ENCODE data around the gene SLC6A20. TPM values are rescaled to one million over a fixed set of nuclear protein-coding genes. Genes with fewer than 3 reads are reported as not detected.

Gene SLC6A20
- 0.42 TPM for total RNA-seq
- 2.4 TPM for polyA plus RNA-seq
- long read RNA-seq, donor 1: 0 reads
- long read RNA-seq, donor 2: 0 reads
- long read RNA-seq, donor 3: 0 reads
- long read RNA-seq, donor 4: 0 reads
- long read RNA-seq, donor 5: 0 reads
- long read RNA-seq, donor 6: 0 reads
- long read RNA-seq, donor 7: 0 reads
- long read RNA-seq, donor 8: 0 reads
- long read RNA-seq, donor 9: 0 reads
- long read RNA-seq, donor 10: 0 reads

GRCh38 chr3:45795882-45796765 lies at the start of gene SLC6A20:
Gene SLC6A20 (minus strand): TSS chr3:45796536. CDS start chr3:45796419, 117 bp downstream.
- H3K4me1 ChIP-seq (ENCODE audit: control insufficient read depth in 2 of 2, insufficient read depth in 2 of 2, low read length in 2 of 2): peaks cover 7 to 26% of the 10 kb centered on the region in 2 donors
- H3K4me3 ChIP-seq (ENCODE audit: low read length in 2 of 2): peak within 1 kb of the TSS; percentile 38 to 53
- no peaks in the 10 kb centered on the region for H3K36me3 ChIP-seq (ENCODE audit: control insufficient read depth in 2 of 2, insufficient read depth in 2 of 2, low read length in 1 of 2)
- no peak within 1 kb of the TSS for H3K27ac ChIP-seq (ENCODE audit: low read depth in 1 of 2, low read length in 1 of 2)
- WGBS: 5% methylated on average over 91 of the region's 91 CpGs
- H3K27me3 ChIP-seq (ENCODE audit: control insufficient read depth in 2 of 2, insufficient read depth in 1 of 2, low read length in 1 of 2): peaks cover 18 to 50% of the 10 kb centered on the region in 2 donors
- DNase-seq (ENCODE audit: low read depth in 6 of 9, low spot score in 9 of 9): peak in 1 of 9 donors; percentile 31
- H3K9me3 ChIP-seq (ENCODE audit: control insufficient read depth in 2 of 2, insufficient read depth in 1 of 2, low read length in 1 of 2): peaks cover 0 to 3% of the 10 kb centered on the region in 2 donors

GRCh38 chr3:45844616-45845015 lies 48.3 kb upstream of the SLC6A20 start:
- Histone ChIP-seq H3K9me3 (ENCODE audit: control insufficient read depth in 2 of 2, insufficient read depth in 1 of 2, low read length in 1 of 2) (no peaks in the 10 kb centered on the region), H3K27me3 (ENCODE audit: control insufficient read depth in 2 of 2, insufficient read depth in 1 of 2, low read length in 1 of 2) (no peaks in the 10 kb centered on the region), H3K27ac (ENCODE audit: low read depth in 1 of 2, low read length in 1 of 2) (no peak overlapping the region), H3K4me1 (ENCODE audit: control insufficient read depth in 2 of 2, insufficient read depth in 2 of 2, low read length in 2 of 2) (peaks cover 23 to 38% of the 10 kb centered on the region in 2 donors), H3K4me3 (ENCODE audit: low read length in 2 of 2) (no peak overlapping the region), H3K36me3 (ENCODE audit: control insufficient read depth in 2 of 2, insufficient read depth in 2 of 2, low read length in 1 of 2) (peaks cover 3 to 23% of the 10 kb centered on the region in 2 donors)
- DNase-seq (ENCODE audit: low read depth in 6 of 9, low spot score in 9 of 9): no peak
- WGBS: 98% methylated on average over 1 of the region's 1 CpG

- Histone ChIP-seq H3K36me3 (ENCODE audit: control insufficient read depth in 2 of 2, insufficient read depth in 2 of 2, low read length in 1 of 2) (peaks cover 3 to 18% of the 10 kb centered on the region in 2 donors), H3K9me3 (ENCODE audit: control insufficient read depth in 2 of 2, insufficient read depth in 1 of 2, low read length in 1 of 2) (no peaks in the 10 kb centered on the region), H3K27me3 (ENCODE audit: control insufficient read depth in 2 of 2, insufficient read depth in 1 of 2, low read length in 1 of 2) (no peaks in the 10 kb centered on the region), H3K27ac (ENCODE audit: low read depth in 1 of 2, low read length in 1 of 2) (no peak overlapping the region), H3K4me1 (ENCODE audit: control insufficient read depth in 2 of 2, insufficient read depth in 2 of 2, low read length in 2 of 2) (peaks cover 23 to 39% of the 10 kb centered on the region in 2 donors), H3K4me3 (ENCODE audit: low read length in 2 of 2) (no peak overlapping the region)
- 97% methylated on average over 9 of the region's 9 CpGs for WGBS
- DNase-seq (ENCODE audit: low read depth in 6 of 9, low spot score in 9 of 9): no peak
Measured at GRCh38 chr3:45842851-45843625, 46.7 kb upstream of the SLC6A20 start.

- Histone ChIP-seq H3K9me3 (ENCODE audit: control insufficient read depth in 2 of 2, insufficient read depth in 1 of 2, low read length in 1 of 2) (no peaks in the 10 kb centered on the region), H3K36me3 (ENCODE audit: control insufficient read depth in 2 of 2, insufficient read depth in 2 of 2, low read length in 1 of 2) (peaks cover under 1 to 22% of the 10 kb centered on the region in 2 donors), H3K4me1 (ENCODE audit: control insufficient read depth in 2 of 2, insufficient read depth in 2 of 2, low read length in 2 of 2) (peaks cover 14 to 34% of the 10 kb centered on the region in 2 donors), H3K4me3 (ENCODE audit: low read length in 2 of 2) (peak within 1 kb of the TSS; percentile 91 to 93), H3K27me3 (ENCODE audit: control insufficient read depth in 2 of 2, insufficient read depth in 1 of 2, low read length in 1 of 2) (no peaks in the 10 kb centered on the region), H3K27ac (ENCODE audit: low read depth in 1 of 2, low read length in 1 of 2) (peak within 1 kb of the TSS; percentile 89 to 91)
- DNase-seq (ENCODE audit: low read depth in 6 of 9, low spot score in 9 of 9): peak; percentile 88 to 98 (median 95)
- WGBS: 4% methylated on average over 49 of the region's 49 CpGs
Measured at GRCh38 chr3:45841757-45842491, 45.6 kb upstream of the SLC6A20 start, which contains the start of gene LZTFL1. Gene LZTFL1 (minus strand): TSS chr3:45842119. CDS start chr3:45841991, 128 bp downstream.

GRCh38 chr3:45841420-45841756 lies 45.1 kb upstream of the SLC6A20 start:
- peak overlapping the region; percentile 89 to 91 for H3K27ac ChIP-seq (ENCODE audit: low read depth in 1 of 2, low read length in 1 of 2)
- H3K36me3 ChIP-seq (ENCODE audit: control insufficient read depth in 2 of 2, insufficient read depth in 2 of 2, low read length in 1 of 2): peaks cover 5 to 26% of the 10 kb centered on the region in 2 donors
- H3K9me3 ChIP-seq (ENCODE audit: control insufficient read depth in 2 of 2, insufficient read depth in 1 of 2, low read length in 1 of 2): no peaks in the 10 kb centered on the region
- peaks cover 14 to 30% of the 10 kb centered on the region in 2 donors for H3K4me1 ChIP-seq (ENCODE audit: control insufficient read depth in 2 of 2, insufficient read depth in 2 of 2, low read length in 2 of 2)
- WGBS: under 1% methylated on average over 15 of the region's 15 CpGs
- peak overlapping the region; percentile 91 to 93 for H3K4me3 ChIP-seq (ENCODE audit: low read length in 2 of 2)
- no peaks in the 10 kb centered on the region for H3K27me3 ChIP-seq (ENCODE audit: control insufficient read depth in 2 of 2, insufficient read depth in 1 of 2, low read length in 1 of 2)
- DNase-seq (ENCODE audit: low read depth in 6 of 9, low spot score in 9 of 9): peak in 2 of 9 donors; percentile 33 to 67

- DNase-seq (ENCODE audit: low read depth in 6 of 9, low spot score in 9 of 9): no peak
- no peaks in the 10 kb centered on the region for H3K9me3 ChIP-seq (ENCODE audit: control insufficient read depth in 2 of 2, insufficient read depth in 1 of 2, low read length in 1 of 2)
- H3K4me3 ChIP-seq (ENCODE audit: low read length in 2 of 2): no peak overlapping the region
- peaks cover 14 to 35% of the 10 kb centered on the region in 2 donors for H3K4me1 ChIP-seq (ENCODE audit: control insufficient read depth in 2 of 2, insufficient read depth in 2 of 2, low read length in 2 of 2)
- H3K27me3 ChIP-seq (ENCODE audit: control insufficient read depth in 2 of 2, insufficient read depth in 1 of 2, low read length in 1 of 2): no peaks in the 10 kb centered on the region
- WGBS: 98% methylated on average over 1 of the region's 1 CpG
- H3K36me3 ChIP-seq (ENCODE audit: control insufficient read depth in 2 of 2, insufficient read depth in 2 of 2, low read length in 1 of 2): peaks cover 18 to 49% of the 10 kb centered on the region in 2 donors
- peak overlapping the region; percentile 33 to 52 for H3K27ac ChIP-seq (ENCODE audit: low read depth in 1 of 2, low read length in 1 of 2)
Measured at GRCh38 chr3:45838466-45838865, 42.1 kb upstream of the SLC6A20 start.

- Histone ChIP-seq H3K9me3 (ENCODE audit: control insufficient read depth in 2 of 2, insufficient read depth in 1 of 2, low read length in 1 of 2) (no peaks in the 10 kb centered on the region), H3K4me3 (ENCODE audit: low read length in 2 of 2) (no peak overlapping the region), H3K27me3 (ENCODE audit: control insufficient read depth in 2 of 2, insufficient read depth in 1 of 2, low read length in 1 of 2) (no peaks in the 10 kb centered on the region), H3K27ac (ENCODE audit: low read depth in 1 of 2, low read length in 1 of 2) (no peak overlapping the region), H3K36me3 (ENCODE audit: control insufficient read depth in 2 of 2, insufficient read depth in 2 of 2, low read length in 1 of 2) (peaks cover 52 to 93% of the 10 kb centered on the region in 2 donors), H3K4me1 (ENCODE audit: control insufficient read depth in 2 of 2, insufficient read depth in 2 of 2, low read length in 2 of 2) (peaks cover 3 to 19% of the 10 kb centered on the region in 2 donors)
- DNase-seq (ENCODE audit: low read depth in 6 of 9, low spot score in 9 of 9): peak in 2 of 9 donors; percentile 48 to 59
- 97% methylated on average over 5 of the region's 5 CpGs for WGBS
Measured at GRCh38 chr3:45832699-45833098, 36.4 kb upstream of the SLC6A20 start.

- Histone ChIP-seq H3K4me3 (ENCODE audit: low read length in 2 of 2) (no peak overlapping the region), H3K4me1 (ENCODE audit: control insufficient read depth in 2 of 2, insufficient read depth in 2 of 2, low read length in 2 of 2) (peaks cover 3 to 26% of the 10 kb centered on the region in 2 donors), H3K9me3 (ENCODE audit: control insufficient read depth in 2 of 2, insufficient read depth in 1 of 2, low read length in 1 of 2) (no peaks in the 10 kb centered on the region), H3K27ac (ENCODE audit: low read depth in 1 of 2, low read length in 1 of 2) (no peak overlapping the region), H3K27me3 (ENCODE audit: control insufficient read depth in 2 of 2, insufficient read depth in 1 of 2, low read length in 1 of 2) (no peaks in the 10 kb centered on the region), H3K36me3 (ENCODE audit: control insufficient read depth in 2 of 2, insufficient read depth in 2 of 2, low read length in 1 of 2) (peaks cover 48 to 91% of the 10 kb centered on the region in 2 donors)
- no peak for DNase-seq (ENCODE audit: low read depth in 6 of 9, low spot score in 9 of 9)
- WGBS: 85% methylated on average over 5 of the region's 5 CpGs
Measured at GRCh38 chr3:45830121-45830520, 33.8 kb upstream of the SLC6A20 start.

Data from thymus (tissue), 14 donors.